NAMALWA (cell line): ENCODE data around the gene POLR3E.
A peak's percentile ranks its signal among the peaks of the same experiment; 100 is the strongest.
"Not testable (repeated sequence)": the region's sequence is repeated elsewhere in the genome, so short reads cannot be mapped to it uniquely, and the experiment has no call there.

ENCODE experiments used
- DNase-seq: peaks from one replicate; pipeline ENCODE4 v3.0.0-alpha.2; 2015; ENCODE audit warnings: low spot score

Gene POLR3E

DNA sequence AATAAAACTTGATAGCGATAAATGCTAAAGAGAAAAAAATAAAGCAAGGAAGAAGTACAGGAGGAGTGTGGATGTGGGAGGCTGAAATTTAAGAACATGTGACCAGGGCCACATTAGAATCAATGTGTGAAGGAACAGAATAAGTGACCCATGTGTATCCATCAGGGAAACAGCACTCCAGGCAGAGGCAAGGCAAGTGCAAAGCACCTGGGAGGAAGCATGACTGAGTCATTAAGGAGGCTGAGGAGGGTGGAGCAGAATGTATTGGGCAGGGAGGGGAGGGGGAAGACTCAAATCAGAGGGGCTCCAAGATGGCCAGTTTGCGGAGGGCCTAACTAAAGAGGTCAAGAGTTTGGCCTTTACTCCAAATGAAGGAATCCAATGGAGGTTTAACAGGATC lies 69.2 kb downstream of the POLR3E start:
- DNase-seq, result no peak

DNA sequence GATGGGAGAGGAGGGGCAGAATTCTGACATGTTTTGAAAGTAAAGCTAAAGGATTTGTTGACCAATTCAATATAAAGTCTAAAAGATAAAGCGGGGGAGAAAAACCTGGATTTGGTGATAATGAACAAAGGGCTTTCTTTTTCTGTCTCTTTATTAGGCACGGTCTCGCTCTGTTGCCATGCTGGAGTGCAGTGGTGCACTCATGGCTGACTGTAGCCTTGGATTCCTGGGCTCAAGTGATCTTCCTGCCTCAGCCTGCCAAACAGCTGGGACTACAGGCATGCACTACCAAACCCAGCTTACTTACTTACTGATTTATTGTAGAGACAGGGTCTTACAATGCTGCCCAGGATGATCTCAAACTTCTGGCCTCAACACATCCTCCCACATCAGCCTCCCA lies 69.7 kb downstream of the POLR3E start:
- DNase-seq, result no peak

DNA sequence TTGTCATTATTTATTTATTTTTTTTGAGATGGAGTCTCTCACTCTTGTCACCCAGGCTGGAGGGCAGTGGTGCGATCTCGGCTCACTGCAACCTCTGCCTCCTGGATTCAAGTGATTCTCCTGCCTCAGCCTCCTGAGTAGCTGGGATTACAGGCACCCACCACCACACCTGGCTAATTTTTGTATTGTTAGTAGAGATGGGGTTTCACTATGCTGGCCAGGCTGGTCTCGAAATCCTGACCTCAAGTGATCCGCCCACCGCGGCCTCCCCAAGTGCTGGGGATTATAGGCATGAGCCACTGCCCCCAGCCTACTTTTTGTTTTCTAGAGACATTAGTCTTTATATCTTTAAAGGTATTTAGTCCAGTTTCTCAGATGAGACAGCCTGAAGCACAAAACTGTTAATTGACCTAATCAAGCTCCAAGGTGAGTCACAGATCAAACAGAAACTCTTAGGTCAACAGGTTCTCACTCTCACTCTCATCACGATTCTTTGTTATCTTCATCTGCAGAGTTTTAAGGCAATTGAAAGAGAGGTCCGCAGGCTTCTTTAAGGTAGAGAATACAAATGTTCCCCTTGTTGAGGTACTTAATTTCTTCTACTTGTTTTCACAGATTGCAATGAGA lies 71.1 kb downstream of the POLR3E start:
- DNase-seq, result not testable (repeated sequence)

DNA sequence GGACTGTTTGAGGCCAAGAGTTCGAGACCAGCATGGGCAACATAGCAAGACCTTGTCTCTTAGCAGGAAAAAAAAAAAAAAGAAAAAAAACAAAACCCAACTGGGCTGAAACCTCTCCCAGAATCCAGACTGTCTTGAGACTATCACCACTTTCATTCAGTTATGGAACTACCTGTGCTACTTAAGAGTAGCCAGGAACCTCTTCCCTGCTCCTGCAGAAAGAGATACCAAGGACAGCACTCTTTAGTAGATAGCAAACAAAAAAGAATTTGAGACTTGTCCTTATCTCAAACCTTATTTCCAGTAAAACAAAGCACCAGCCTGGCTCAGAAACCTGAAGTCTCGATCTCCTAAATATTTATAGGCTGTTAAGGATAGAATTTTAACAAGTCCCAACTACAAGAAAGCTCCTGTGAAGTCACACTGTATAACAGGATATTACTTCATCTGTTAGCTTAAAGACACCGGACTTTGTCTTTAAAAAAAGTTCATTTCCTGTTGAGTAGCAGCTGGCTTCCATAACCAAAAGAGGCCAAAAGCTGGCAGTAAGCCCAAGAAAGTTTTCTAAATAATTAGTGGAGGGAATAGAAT lies 72.1 kb downstream of the POLR3E start:
- peak; percentile 76 for DNase-seq

DNA sequence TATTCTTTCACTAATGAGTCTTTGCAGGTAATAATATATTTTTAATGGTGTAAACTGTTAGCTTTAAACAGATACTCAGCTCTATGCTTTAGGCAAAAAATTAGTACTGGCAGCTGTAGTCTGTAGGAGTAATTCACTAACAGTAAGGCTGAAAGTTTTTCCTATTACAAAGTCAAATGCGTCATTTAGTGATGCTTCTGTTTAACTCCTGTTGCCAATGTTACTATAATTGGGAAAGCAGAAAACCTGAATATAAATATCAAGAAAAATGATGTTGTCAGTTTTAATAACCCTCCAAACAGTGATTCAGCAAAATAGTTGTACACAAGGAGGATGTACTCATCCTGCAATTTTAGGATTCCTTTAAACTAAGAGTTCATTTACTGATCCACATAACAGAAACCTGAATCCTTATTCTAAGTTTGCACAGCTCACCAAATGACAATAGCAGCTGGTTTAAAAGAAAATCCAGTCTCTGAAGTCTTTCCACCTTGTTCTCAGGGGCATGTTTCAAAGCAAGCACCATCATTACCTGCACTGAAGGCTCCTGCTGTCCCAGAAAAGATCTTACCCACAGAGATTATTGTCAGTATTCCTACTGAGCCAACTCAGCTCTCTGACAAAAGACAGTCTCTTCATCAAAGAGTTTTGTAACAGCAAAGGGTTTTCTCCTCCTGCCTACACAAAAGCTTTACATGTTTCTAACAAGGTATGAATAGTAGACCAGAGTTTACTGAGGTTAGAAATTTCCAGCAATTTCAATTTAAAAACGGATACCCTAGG lies 73.0 kb downstream of the POLR3E start:
- no peak for DNase-seq

DNA sequence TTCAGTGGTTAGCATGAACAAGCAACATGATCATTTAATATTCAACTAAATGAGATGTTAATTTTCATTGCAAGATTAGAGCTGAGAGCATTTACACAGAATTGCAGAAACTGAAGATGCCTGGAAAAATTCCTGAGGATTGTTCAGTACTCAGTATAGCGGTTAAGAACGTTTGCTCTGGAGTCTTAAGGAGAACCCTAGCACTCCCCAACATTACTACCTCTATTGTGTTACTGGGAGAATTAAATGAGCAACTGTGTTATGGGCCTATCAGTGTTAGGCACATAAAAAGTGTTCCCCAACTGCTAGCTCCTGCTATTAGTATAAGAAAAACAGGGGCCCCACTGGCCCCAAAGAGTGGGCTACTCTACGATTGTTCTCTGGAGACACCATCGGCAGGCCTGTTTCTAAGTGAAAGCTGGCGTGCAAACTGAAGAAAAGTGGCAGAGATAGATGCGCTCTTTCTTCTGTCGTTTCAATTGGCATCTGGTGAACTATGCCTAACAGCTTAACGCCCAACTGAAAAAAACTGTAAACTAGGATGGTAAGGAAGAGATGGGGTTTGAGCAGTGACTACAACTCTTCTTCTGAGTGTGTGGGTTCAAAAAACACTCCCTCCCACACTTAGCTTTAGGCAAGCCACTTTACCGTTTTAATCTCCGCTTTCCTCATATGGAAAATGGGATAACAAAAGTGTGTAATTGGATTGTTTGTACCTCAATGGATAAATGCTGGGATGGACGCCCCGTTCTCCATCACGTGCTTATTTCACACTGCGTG lies 75.9 kb downstream of the POLR3E start:
- DNase-seq, result peak; percentile 41

DNA sequence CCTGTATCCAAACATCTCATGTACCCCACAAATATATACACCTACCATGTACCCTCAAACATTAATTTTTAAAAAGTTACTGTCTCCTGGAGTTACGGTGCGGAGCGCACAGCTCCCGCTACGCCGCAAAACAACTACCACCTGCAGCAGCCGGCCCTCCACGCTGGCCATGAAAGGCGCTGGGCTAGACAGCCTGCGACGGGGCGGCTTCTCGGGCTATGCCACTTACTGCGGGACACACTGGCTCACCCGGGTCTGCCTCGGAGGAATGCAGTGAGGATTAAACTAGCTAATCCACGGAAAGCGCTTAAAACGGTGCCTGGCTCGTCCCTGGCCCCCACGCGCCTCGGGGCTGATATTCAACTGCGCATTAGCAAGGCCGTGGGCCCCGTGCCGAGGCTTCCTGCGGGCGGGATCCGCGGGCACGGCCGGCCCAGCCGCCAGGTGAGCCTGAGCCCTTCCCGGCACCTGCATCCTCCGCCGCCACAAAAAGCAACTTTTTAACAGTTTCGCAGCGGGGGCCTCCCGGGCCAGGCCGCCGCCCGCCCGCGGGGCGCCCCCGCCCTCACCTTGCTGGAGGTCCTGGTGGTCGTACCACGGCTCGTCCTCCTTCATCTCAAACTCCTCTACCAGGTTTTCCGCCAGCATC lies 76.6 kb downstream of the POLR3E start:
- DNase-seq, result peak; percentile 47

DNA sequence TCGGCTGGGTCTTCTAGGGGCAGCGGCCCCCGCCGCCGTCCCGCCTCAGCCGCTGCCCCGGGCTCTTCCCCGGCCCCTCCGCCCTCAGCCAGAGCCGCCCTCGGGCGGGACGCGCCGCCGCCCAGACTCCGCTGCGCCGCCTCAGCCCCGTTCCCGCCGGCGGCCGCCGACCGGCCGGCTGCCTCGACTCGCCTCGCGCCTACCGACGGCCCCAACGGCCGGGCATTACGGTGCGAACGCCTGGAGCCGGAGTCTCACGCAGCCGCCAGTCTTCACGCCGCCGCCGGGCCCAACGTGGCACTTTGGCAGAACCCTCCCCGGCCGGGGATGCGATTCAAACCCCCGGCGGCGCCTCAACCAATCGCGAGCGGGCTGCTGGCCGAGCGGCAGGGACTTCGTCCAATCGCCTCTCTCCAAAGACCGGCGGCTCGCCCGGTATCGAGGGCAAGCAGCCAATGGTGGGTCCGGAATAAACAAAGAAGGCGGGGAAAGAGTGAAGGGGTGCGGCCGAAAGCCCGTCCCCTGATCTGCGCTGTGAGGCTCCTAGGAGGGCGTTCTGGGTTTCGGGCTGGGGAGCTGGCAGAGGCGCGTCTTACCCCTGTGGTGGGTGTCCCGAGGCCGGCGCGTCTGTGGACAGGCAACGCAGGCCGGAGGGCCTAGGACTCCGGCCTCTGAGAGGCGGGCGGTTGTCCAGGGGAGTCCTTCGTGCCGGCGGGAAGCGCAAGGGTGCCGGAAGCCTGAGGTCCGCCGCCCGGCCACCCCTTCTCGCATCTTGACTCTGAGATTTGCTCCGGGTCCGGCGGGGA lies 77.3 kb downstream of the POLR3E start, which contains the start of gene CDR2:
Gene CDR2, minus strand, starts transcription at position 309 of the 806 bp plus-strand sequence. CDS start 310 bp downstream, outside the sequence.
- DNase-seq, result peak; percentile 98

DNA sequence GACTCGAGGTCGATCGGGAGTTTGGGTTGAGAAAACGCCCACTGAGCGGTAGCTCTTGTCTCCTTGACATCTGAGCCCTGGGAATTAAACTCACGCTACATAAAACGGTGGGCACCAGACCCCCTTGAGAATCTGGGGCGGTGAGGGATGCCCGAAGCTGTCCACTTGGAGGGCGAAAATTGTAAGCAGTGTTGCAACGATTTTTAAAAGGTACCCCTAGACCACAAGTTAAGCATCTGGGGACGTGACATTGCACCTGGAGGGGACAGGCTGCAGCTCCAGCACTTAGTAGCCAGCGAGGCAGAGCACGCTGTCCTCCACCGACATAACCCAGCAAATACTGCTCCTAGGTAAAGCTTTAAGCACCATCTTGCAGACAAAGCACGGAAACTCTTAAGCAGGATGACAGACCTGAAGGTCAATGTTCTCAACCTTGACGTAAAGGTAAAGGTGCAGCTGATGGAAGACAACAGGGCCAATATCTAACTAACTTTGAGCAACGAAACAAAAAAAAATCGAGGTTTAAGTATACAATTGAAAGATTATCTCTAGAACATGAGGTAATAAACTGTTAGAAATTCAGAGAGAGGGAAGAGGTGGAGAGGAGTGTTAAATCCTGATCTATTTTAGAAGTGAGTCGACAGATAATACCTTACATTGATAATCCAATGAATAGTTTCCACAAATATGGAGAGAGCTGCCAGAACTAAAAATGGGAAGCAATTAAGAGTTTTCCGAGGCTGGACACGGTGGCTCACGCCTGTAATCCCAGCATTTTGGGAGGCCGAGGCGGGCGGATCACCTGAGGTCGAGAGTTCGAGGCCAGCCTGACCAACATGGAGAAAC lies 78.1 kb downstream of the POLR3E start:
- DNase-seq, result no peak

DNA sequence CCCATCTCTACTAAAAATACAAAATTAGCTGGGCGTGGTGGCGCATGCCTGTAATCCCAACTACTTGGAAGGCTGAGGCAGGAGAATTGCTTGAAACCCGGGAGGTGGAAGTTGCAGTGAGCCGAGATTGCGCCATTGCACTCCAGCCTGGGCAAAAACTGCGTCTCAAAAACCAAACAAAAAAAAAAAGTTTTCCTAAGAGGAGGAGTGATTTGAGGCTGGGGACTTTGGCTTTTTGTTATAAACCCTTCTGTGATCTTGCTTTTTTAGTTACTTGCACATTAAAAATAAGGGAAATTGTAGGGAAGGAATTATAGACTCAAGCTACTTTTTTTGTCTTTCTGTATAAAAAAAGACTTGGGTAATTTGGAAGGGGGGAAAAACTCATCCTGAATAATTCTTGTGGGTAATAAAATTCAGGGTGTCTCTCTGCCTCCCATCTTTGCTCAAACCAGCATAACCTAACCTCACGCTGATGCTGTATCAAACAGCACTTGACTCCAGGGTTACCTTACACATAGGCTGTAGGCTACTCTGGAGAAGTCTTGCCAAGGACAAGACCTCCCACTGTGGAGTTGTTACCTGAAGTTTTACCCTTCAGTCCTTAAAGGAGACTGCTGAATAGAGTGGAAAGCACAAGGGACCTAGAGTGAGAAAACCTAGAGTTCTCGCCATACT lies 78.9 kb downstream of the POLR3E start:
- no peak for DNase-seq

DNA sequence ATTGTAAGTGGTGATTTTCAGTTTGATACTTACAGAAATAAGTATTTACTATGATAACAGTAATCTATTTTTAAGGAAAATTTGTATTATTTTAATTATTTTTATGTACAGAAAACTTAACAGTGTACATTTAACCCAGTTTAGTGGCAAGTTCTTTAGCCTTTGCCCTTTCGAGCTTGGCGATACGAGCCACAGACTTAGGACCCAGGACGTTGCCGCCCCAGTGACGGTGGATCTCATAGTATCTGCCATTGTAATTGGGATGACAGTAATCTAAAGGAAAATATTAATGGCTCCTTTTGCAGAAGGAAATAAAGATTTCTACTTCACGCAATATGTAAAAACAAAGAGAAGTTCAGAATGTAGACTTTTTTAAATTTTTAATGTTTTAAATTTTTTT lies 82.4 kb downstream of the POLR3E start:
- no peak for DNase-seq

DNA sequence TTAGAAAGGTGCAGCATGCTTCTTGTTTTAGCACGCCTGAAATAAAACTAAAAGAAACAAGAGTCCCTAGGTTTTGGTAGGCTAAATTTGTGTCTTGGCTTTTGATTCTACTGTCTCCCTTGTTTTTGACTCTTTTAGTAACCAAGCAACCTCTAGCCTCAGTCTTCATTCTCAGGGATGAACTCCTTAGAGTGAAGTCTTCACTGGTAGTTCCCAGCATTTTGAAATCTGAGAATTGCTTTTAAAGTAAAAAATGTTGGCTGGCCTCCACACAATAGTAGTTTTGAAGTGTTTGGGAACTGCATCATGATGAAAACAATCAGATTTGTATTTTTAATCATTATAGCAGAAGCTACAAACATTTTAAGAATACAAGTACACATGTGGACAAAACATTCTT lies 83.3 kb downstream of the POLR3E start:
- DNase-seq, result no peak

DNA sequence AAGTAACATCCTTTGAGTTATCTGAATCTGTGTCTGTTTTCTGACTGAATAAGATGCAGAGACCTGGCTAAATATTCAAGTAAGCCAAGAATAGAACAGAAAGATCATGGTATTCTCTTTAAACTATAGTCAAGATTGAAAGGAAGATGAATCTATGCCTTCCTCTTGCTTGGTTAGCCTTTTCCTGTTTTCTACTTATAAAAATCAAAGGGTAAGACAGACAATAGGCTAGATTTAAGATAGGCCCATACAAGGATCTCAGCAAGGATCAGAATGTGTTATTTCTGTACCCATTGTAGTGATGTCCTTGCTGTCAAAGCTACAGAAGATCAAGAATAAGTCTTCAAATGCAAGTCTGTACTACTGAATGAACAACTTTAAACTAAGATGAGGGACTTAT lies 84.2 kb downstream of the POLR3E start:
- no peak for DNase-seq

DNA sequence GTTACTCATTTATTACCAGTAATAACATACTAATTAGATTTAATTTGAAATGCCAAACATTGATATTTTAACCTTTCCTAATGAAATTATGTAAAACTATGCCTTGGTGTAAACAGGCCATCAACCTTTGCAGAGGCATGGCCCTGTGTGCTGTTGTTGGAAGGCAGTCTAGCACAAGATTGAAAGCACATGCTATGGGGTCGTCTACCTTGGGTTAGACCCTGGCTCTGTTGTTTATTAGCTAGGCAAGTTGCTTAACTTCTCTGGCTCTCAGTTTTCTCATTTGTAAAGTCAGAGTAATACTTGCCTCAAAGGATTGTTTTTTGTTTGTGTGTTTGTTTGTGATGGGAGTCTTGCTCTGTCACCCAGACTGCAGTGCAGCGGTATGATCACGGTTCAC lies 86.6 kb downstream of the POLR3E start:
- no peak for DNase-seq
